HG03460 (cell line): ENCODE results near the gene RAP1GAP.
"Not testable (repeated sequence)": the region's sequence is repeated elsewhere in the genome, so short reads cannot be mapped to it uniquely, and the experiment has no call there.

Experiments used
- ATAC-seq: cut with Tn5 transposase; IDR thresholded peaks from one replicate; pipeline ENCODE4 v1.9.1; 2021; ENCODE audit not compliant: unreplicated experiment

Gene RAP1GAP

GRCh38 chr1:21574466-21575151, 94.5 kb downstream of the RAP1GAP start:
- no peak for ATAC-seq

GRCh38 chr1:21573971-21574465, 95.1 kb downstream of the RAP1GAP start:
- no peak for ATAC-seq

GRCh38 chr1:21573475-21573874, 95.7 kb downstream of the RAP1GAP start:
- no peak for ATAC-seq

GRCh38 chr1:21572735-21573277, 96.4 kb downstream of the RAP1GAP start:
- no peak for ATAC-seq

- no peak for ATAC-seq
Measured at GRCh38 chr1:21572221-21572620, 96.9 kb downstream of the RAP1GAP start.

GRCh38 chr1:21570885-21571284, 98.3 kb downstream of the RAP1GAP start:
- no peak for ATAC-seq

GRCh38 chr1:21570528-21570875, 98.7 kb downstream of the RAP1GAP start:
- no peak for ATAC-seq

GRCh38 chr1:21569820-21570527, 99.2 kb downstream of the RAP1GAP start:
- no peak for ATAC-seq

GRCh38 chr1:21568809-21569385, 100.3 kb downstream of the RAP1GAP start:
- no peak for ATAC-seq

- ATAC-seq = no peak
Measured at GRCh38 chr1:21568006-21568746, 101.0 kb downstream of the RAP1GAP start.

GRCh38 chr1:21567241-21568005, 101.7 kb downstream of the RAP1GAP start:
- no peak for ATAC-seq

- not testable (repeated sequence) for ATAC-seq
Measured at GRCh38 chr1:21566361-21566760, 102.8 kb downstream of the RAP1GAP start.

GRCh38 chr1:21565285-21565684, 103.9 kb downstream of the RAP1GAP start:
- no peak for ATAC-seq

- no peak for ATAC-seq
Measured at GRCh38 chr1:21564521-21565095, 104.5 kb downstream of the RAP1GAP start.

- no peak for ATAC-seq
Measured at GRCh38 chr1:21563971-21564370, 105.2 kb downstream of the RAP1GAP start.

GRCh38 chr1:21562896-21563295, 106.3 kb downstream of the RAP1GAP start:
- ATAC-seq = no peak

GRCh38 chr1:21560916-21561638, 108.1 kb downstream of the RAP1GAP start:
- no peak for ATAC-seq

GRCh38 chr1:21559788-21560567, 109.2 kb downstream of the RAP1GAP start:
- ATAC-seq = no peak
